Thymus (tissue), 11 donors: ENCODE results near the gene AQP6. TPM values are rescaled to one million over a fixed set of nuclear protein-coding genes. Genes with fewer than 3 reads are reported as not detected.

Experiments used
- DNase-seq, 9 donors: peaks; one replicate each; pipeline ENCODE4 v3.0.0-alpha.2; 2013; ENCODE audit warnings: low spot score in 9 of 9, low read depth in 6 of 9, missing footprints in 1 of 9
- H3K27ac ChIP-seq, 2 donors: one replicate each; pipeline ENCODE4 v1.5.1; 2013; ENCODE audit warnings: control low read depth in 1 of 2, low read depth in 1 of 2, low read length in 1 of 2, mild to moderate bottlenecking in 1 of 2, moderate library complexity in 1 of 2
- H3K27me3 ChIP-seq, 2 donors: one replicate each; pipeline ENCODE4 v1.5.1; 2013; ENCODE audit warnings: low read length in 1 of 2; ENCODE audit not compliant: control insufficient read depth in 2 of 2, insufficient read depth in 1 of 2
- H3K36me3 ChIP-seq, 2 donors: one replicate each; pipeline ENCODE4 v1.5.1; 2013; ENCODE audit warnings: low read length in 1 of 2, mild to moderate bottlenecking in 1 of 2, moderate library complexity in 1 of 2; ENCODE audit not compliant: control insufficient read depth in 2 of 2, insufficient read depth in 2 of 2
- H3K4me1 ChIP-seq, 2 donors: one replicate each; pipeline ENCODE4 v1.5.1; 2013; ENCODE audit warnings: low read length in 2 of 2; ENCODE audit not compliant: control insufficient read depth in 2 of 2, insufficient read depth in 2 of 2
- H3K4me3 ChIP-seq, 2 donors: one replicate each; pipeline ENCODE4 v1.5.1; 2013; ENCODE audit warnings: low read length in 2 of 2, control low read depth in 1 of 2, mild to moderate bottlenecking in 1 of 2
- H3K9me3 ChIP-seq, 2 donors: one replicate each; pipeline ENCODE4 v1.5.1; 2013; ENCODE audit warnings: low read length in 1 of 2, mild to moderate bottlenecking in 1 of 2; ENCODE audit not compliant: control insufficient read depth in 2 of 2, insufficient read depth in 1 of 2
- WGBS: extraction: QIAGEN DNeasy Blood & Tissue Kit; methylation state at CpG from one replicate; pipeline ENCODE4 v1.1.7; 2013; 5-methylcytosine and 5-hydroxymethylcytosine counted together
- polyA plus RNA-seq: library from polyadenylated mRNA; stranded (reverse); fragments of 200-250 nt; gene quantifications from one replicate; pipeline ENCODE4 v1.2.3, GENCODE V29; 2013
- total RNA-seq: library from RNA; stranded (reverse); fragments of 120-200 nt; gene quantifications from one replicate; pipeline ENCODE4 v1.2.4, GENCODE V29; 2013
- donor health status: healthy.

AQP6 gene
- total and polyA plus RNA-seq, 2 donors, result under 0.01 TPM; not detected in 1

- no peaks in the 10 kb centered on the region for H3K4me1 ChIP-seq
- no peak for DNase-seq
- H3K27ac ChIP-seq, result no peak overlapping the region
- H3K4me3 ChIP-seq, result no peak overlapping the region
- no peaks in the 10 kb centered on the region for H3K9me3 ChIP-seq
- H3K36me3 ChIP-seq, result peaks cover 50 to 79% of the 10 kb centered on the region in 2 donors
- no peaks in the 10 kb centered on the region for H3K27me3 ChIP-seq
- 97% methylated on average over 2 of the region's 2 CpGs for WGBS
Observed at GRCh38 chr12:50003595-50003994, 30.8 kb downstream of the AQP6 start.

- Histone ChIP-seq H3K4me3 (no peak overlapping the region), H3K9me3 (no peaks in the 10 kb centered on the region), H3K27me3 (no peaks in the 10 kb centered on the region), H3K27ac (no peak overlapping the region), H3K4me1 (no peaks in the 10 kb centered on the region), H3K36me3 (peaks cover 47 to 77% of the 10 kb centered on the region in 2 donors)
- no peak for DNase-seq
Observed at GRCh38 chr12:50004696-50005095, 31.9 kb downstream of the AQP6 start.

GRCh38 chr12:50005175-50005574, 32.4 kb downstream of the AQP6 start:
- Histone ChIP-seq H3K36me3 (peaks cover 45 to 77% of the 10 kb centered on the region in 2 donors), H3K9me3 (no peaks in the 10 kb centered on the region), H3K27me3 (no peaks in the 10 kb centered on the region), H3K4me1 (no peaks in the 10 kb centered on the region), H3K27ac (no peak overlapping the region), H3K4me3 (no peak overlapping the region)
- DNase-seq, result no peak
- WGBS, result 98% methylated on average over 3 of the region's 3 CpGs

GRCh38 chr12:50006280-50006679, 33.5 kb downstream of the AQP6 start:
- no peak for DNase-seq
- H3K36me3 ChIP-seq, result peaks cover 37 to 77% of the 10 kb centered on the region in 2 donors
- H3K4me1 ChIP-seq, result no peaks in the 10 kb centered on the region
- no peak overlapping the region for H3K4me3 ChIP-seq
- H3K27me3 ChIP-seq, result no peaks in the 10 kb centered on the region
- WGBS, result 97% methylated on average over 7 of the region's 7 CpGs
- H3K27ac ChIP-seq, result no peak overlapping the region
- no peaks in the 10 kb centered on the region for H3K9me3 ChIP-seq

- Histone ChIP-seq H3K36me3 (peaks cover 33 to 74% of the 10 kb centered on the region in 2 donors), H3K9me3 (no peaks in the 10 kb centered on the region), H3K4me3 (no peak overlapping the region), H3K27me3 (no peaks in the 10 kb centered on the region), H3K4me1 (no peaks in the 10 kb centered on the region), H3K27ac (peak overlapping the region in 1 of 2 donors; percentile 13)
- 99% methylated on average over 1 of the region's 1 CpG for WGBS
- no peak for DNase-seq
Observed at GRCh38 chr12:50006754-50007442, 34.2 kb downstream of the AQP6 start.

- Histone ChIP-seq H3K27ac (no peak overlapping the region), H3K4me3 (no peak overlapping the region), H3K27me3 (no peaks in the 10 kb centered on the region), H3K4me1 (no peaks in the 10 kb centered on the region), H3K36me3 (peaks cover 16 to 61% of the 10 kb centered on the region in 2 donors), H3K9me3 (no peaks in the 10 kb centered on the region)
- DNase-seq, result no peak
- 96% methylated on average over 2 of the region's 2 CpGs for WGBS
Observed at GRCh38 chr12:50013361-50014147, 40.8 kb downstream of the AQP6 start.

GRCh38 chr12:50014342-50014741, 41.6 kb downstream of the AQP6 start:
- 95% methylated on average over 3 of the region's 3 CpGs for WGBS
- H3K4me1 ChIP-seq, result no peaks in the 10 kb centered on the region
- no peak for DNase-seq
- H3K36me3 ChIP-seq, result peaks cover 10 to 56% of the 10 kb centered on the region in 2 donors
- no peak overlapping the region for H3K27ac ChIP-seq
- H3K9me3 ChIP-seq, result no peaks in the 10 kb centered on the region
- H3K4me3 ChIP-seq, result no peak overlapping the region
- H3K27me3 ChIP-seq, result no peaks in the 10 kb centered on the region

GRCh38 chr12:50016501-50017475, 44.0 kb downstream of the AQP6 start:
- no peaks in the 10 kb centered on the region for H3K27me3 ChIP-seq
- no peaks in the 10 kb centered on the region for H3K9me3 ChIP-seq
- H3K4me3 ChIP-seq, result no peak overlapping the region
- H3K36me3 ChIP-seq, result peaks cover 10 to 38% of the 10 kb centered on the region in 2 donors
- WGBS, result 97% methylated on average over 10 of the region's 10 CpGs
- no peak for DNase-seq
- no peak overlapping the region for H3K27ac ChIP-seq
- no peaks in the 10 kb centered on the region for H3K4me1 ChIP-seq
